Central memory CD8-positive, alpha-beta T cell (primary cell): ENCODE measurements around the gene ZDHHC3.
A peak's percentile ranks its signal among the peaks of the same experiment; 100 is the strongest.

Experiments
- ATAC-seq: fragments of 150-1000 bp; cut with Tn5 transposase; replicated peaks from 2 replicates; pipeline ENCODE4 v1.10.0; 2022; ENCODE audit warnings: mild to moderate bottlenecking, moderate FRiP score, moderate number of reproducible peaks; ENCODE audit not compliant: poor library complexity, severe bottlenecking; ENCODE audit errors: extremely low read depth
- DNase-seq, 2 donors: peaks; one replicate each; pipeline ENCODE4 v3.0.0; 2021; ENCODE audit warnings: low spot score in 2 of 2
- H3K27ac Mint-ChIP-seq: one replicate; pipeline ENCODE4 v1.8.0; 2022; ENCODE audit warnings: low read depth, mild to moderate bottlenecking, moderate library complexity, mixed read lengths
- H3K27me3 Mint-ChIP-seq: one replicate; pipeline ENCODE4 v1.8.0; 2022; ENCODE audit warnings: mixed read lengths
- H3K36me3 Mint-ChIP-seq: one replicate; pipeline ENCODE4 v1.8.0; 2022; ENCODE audit warnings: mild to moderate bottlenecking, moderate library complexity, mixed read lengths; ENCODE audit not compliant: insufficient read depth
- H3K4me1 Mint-ChIP-seq: one replicate; pipeline ENCODE4 v1.8.0; 2022; ENCODE audit warnings: mixed read lengths
- H3K4me3 Mint-ChIP-seq: one replicate; pipeline ENCODE4 v1.8.0; 2022; ENCODE audit warnings: mild to moderate bottlenecking, moderate library complexity, mixed read lengths
- H3K9me3 Mint-ChIP-seq: one replicate; pipeline ENCODE4 v1.8.0; 2022; ENCODE audit warnings: mixed read lengths

The ZDHHC3 gene

GRCh38 chr3:44970926-44971490 lies 5.0 kb downstream of the ZDHHC3 start:
- peaks cover 11% of the 10 kb centered on the region for H3K36me3 Mint-ChIP-seq
- ATAC-seq (no peak), DNase-seq (no peak)
- H3K27me3 Mint-ChIP-seq: no peaks in the 10 kb centered on the region
- H3K27ac Mint-ChIP-seq: no peak overlapping the region
- no peak overlapping the region for H3K4me3 Mint-ChIP-seq
- no peaks in the 10 kb centered on the region for H3K9me3 Mint-ChIP-seq
- peaks cover 64% of the 10 kb centered on the region for H3K4me1 Mint-ChIP-seq

GRCh38 chr3:44969828-44970179 lies 6.2 kb downstream of the ZDHHC3 start:
- DNase-seq: no peak
- H3K27me3 Mint-ChIP-seq: no peaks in the 10 kb centered on the region
- peak; percentile 76 for ATAC-seq
- peaks cover 62% of the 10 kb centered on the region for H3K4me1 Mint-ChIP-seq
- peak overlapping the region; percentile 75 for H3K27ac Mint-ChIP-seq
- no peaks in the 10 kb centered on the region for H3K9me3 Mint-ChIP-seq
- H3K4me3 Mint-ChIP-seq: peak overlapping the region; percentile 8
- H3K36me3 Mint-ChIP-seq: peaks cover 4% of the 10 kb centered on the region

- ATAC-seq: peak; percentile 68
- Mint-ChIP-seq H3K4me1 (peaks cover 62% of the 10 kb centered on the region), H3K27ac (peak overlapping the region; percentile 75), H3K4me3 (peak overlapping the region; percentile 8), H3K9me3 (no peaks in the 10 kb centered on the region), H3K27me3 (no peaks in the 10 kb centered on the region), H3K36me3 (peaks cover 4% of the 10 kb centered on the region)
- no peak for DNase-seq
Observed at GRCh38 chr3:44969154-44969827, 6.7 kb downstream of the ZDHHC3 start.

GRCh38 chr3:44968447-44968858 lies 7.5 kb downstream of the ZDHHC3 start:
- no peak for DNase-seq
- peaks cover 67% of the 10 kb centered on the region for H3K4me1 Mint-ChIP-seq
- peak overlapping the region; percentile 8 for H3K4me3 Mint-ChIP-seq
- no peak for ATAC-seq
- peaks cover 2% of the 10 kb centered on the region for H3K36me3 Mint-ChIP-seq
- H3K27ac Mint-ChIP-seq: no peak overlapping the region
- H3K27me3 Mint-ChIP-seq: no peaks in the 10 kb centered on the region
- no peaks in the 10 kb centered on the region for H3K9me3 Mint-ChIP-seq

GRCh38 chr3:44966795-44967278 lies 9.1 kb downstream of the ZDHHC3 start:
- no peak for ATAC-seq

GRCh38 chr3:44965165-44965564 lies 10.8 kb downstream of the ZDHHC3 start:
- Mint-ChIP-seq H3K27me3 (no peaks in the 10 kb centered on the region), H3K36me3 (peaks cover 2% of the 10 kb centered on the region), H3K4me3 (no peak overlapping the region), H3K4me1 (peaks cover 79% of the 10 kb centered on the region), H3K27ac (no peak overlapping the region), H3K9me3 (no peaks in the 10 kb centered on the region)
- no peak for DNase-seq
- ATAC-seq: no peak

More at GRCh38 chr3:44966795-44967278, 9.1 kb downstream of the ZDHHC3 start:
- Mint-ChIP-seq H3K27me3 (no peaks in the 10 kb centered on the region), H3K27ac (peak overlapping the region; percentile 41), H3K9me3 (no peaks in the 10 kb centered on the region), H3K36me3 (peaks cover 2% of the 10 kb centered on the region), H3K4me3 (no peak overlapping the region), H3K4me1 (peaks cover 80% of the 10 kb centered on the region)
- DNase-seq: no peak

GRCh38 chr3:44963571-44964325 lies 12.2 kb downstream of the ZDHHC3 start:
- Mint-ChIP-seq H3K36me3 (peaks cover 2% of the 10 kb centered on the region), H3K4me1 (peaks cover 65% of the 10 kb centered on the region), H3K9me3 (no peaks in the 10 kb centered on the region), H3K27me3 (no peaks in the 10 kb centered on the region), H3K4me3 (no peak overlapping the region), H3K27ac (no peak overlapping the region)
- DNase-seq (no peak), ATAC-seq (no peak)

GRCh38 chr3:44962621-44963393 lies 13.2 kb downstream of the ZDHHC3 start:
- no peaks in the 10 kb centered on the region for H3K36me3 Mint-ChIP-seq
- H3K9me3 Mint-ChIP-seq: no peaks in the 10 kb centered on the region
- no peak overlapping the region for H3K4me3 Mint-ChIP-seq
- H3K27ac Mint-ChIP-seq: no peak overlapping the region
- H3K27me3 Mint-ChIP-seq: no peaks in the 10 kb centered on the region
- no peak for ATAC-seq
- DNase-seq: no peak
- H3K4me1 Mint-ChIP-seq: peaks cover 62% of the 10 kb centered on the region

- Mint-ChIP-seq H3K9me3 (no peaks in the 10 kb centered on the region), H3K4me3 (no peak overlapping the region), H3K4me1 (peaks cover 63% of the 10 kb centered on the region), H3K27ac (no peak overlapping the region), H3K36me3 (peaks cover 1% of the 10 kb centered on the region), H3K27me3 (no peaks in the 10 kb centered on the region)
- ATAC-seq: no peak
- no peak for DNase-seq
Observed at GRCh38 chr3:44961888-44962287, 14.1 kb downstream of the ZDHHC3 start.

- DNase-seq: no peak
- Mint-ChIP-seq H3K4me1 (peaks cover 60% of the 10 kb centered on the region), H3K27me3 (no peaks in the 10 kb centered on the region), H3K9me3 (no peaks in the 10 kb centered on the region), H3K36me3 (peaks cover 1% of the 10 kb centered on the region), H3K27ac (no peak overlapping the region), H3K4me3 (no peak overlapping the region)
- no peak for ATAC-seq
Observed at GRCh38 chr3:44960387-44961026, 15.5 kb downstream of the ZDHHC3 start.

GRCh38 chr3:44958386-44958785 lies 17.6 kb downstream of the ZDHHC3 start:
- no peaks in the 10 kb centered on the region for H3K27me3 Mint-ChIP-seq

GRCh38 chr3:44957986-44958385 lies 18.0 kb downstream of the ZDHHC3 start:
- ATAC-seq (no peak), DNase-seq (no peak)
- Mint-ChIP-seq H3K36me3 (peaks cover 1% of the 10 kb centered on the region), H3K27ac (peak overlapping the region; percentile 13), H3K9me3 (no peaks in the 10 kb centered on the region), H3K27me3 (no peaks in the 10 kb centered on the region), H3K4me1 (peaks cover 44% of the 10 kb centered on the region), H3K4me3 (no peak overlapping the region)

More at GRCh38 chr3:44958386-44958785, 17.6 kb downstream of the ZDHHC3 start:
- Mint-ChIP-seq H3K27ac (no peak overlapping the region), H3K9me3 (no peaks in the 10 kb centered on the region), H3K36me3 (peaks cover 1% of the 10 kb centered on the region), H3K4me1 (peaks cover 46% of the 10 kb centered on the region), H3K4me3 (no peak overlapping the region)
- DNase-seq (no peak), ATAC-seq (no peak)
